Panc1 (cell line): ENCODE data around the gene WNT3. TPM values are rescaled to one million over a fixed set of nuclear protein-coding genes. Genes with fewer than 3 reads are reported as not detected.

Experiments
- ATAC-seq: fragments of 200-7000 bp; cut with Tn5 transposase; 2 replicates; pipeline ENCODE4 v1.9.1; 2020; ENCODE audit warnings: mild to moderate bottlenecking, moderate library complexity
- BruUV-seq: library from RNA; stranded (reverse); fragments of 400-500 nt; replicated peaks from 2 replicates; lab custom pipeline; 2021; lab: Mats Ljungman, UMichigan
- CTCF ChIA-PET: fragments of 300-600 bp; sonication (Branson Sonifier 250); formaldehyde crosslinking; loops from one replicate; lab custom pipeline; 2022; ENCODE audit warnings: antibody characterized with exemption; lab: Charles Lee
- POLR2A ChIA-PET: fragments of 300-600 bp; sonication (Branson Sonifier 250); formaldehyde crosslinking; loops from one replicate; lab custom pipeline; 2022; ENCODE audit warnings: antibody characterized with exemption; lab: Charles Lee
- DNase-seq: peaks from one replicate; pipeline ENCODE4 v3.0.0-alpha.2; 2010; ENCODE audit warnings: low read depth, low spot score
- H3K27ac ChIP-seq: 2 replicates; pipeline ENCODE4 v1.5.1; 2011; ENCODE audit warnings: mild to moderate bottlenecking, low read length, inconsistent platforms
- H3K27me3 ChIP-seq: fragments of 200-500 bp; sonication (Bioruptor generic); 2 replicates; pipeline ENCODE4 v1.6.0; 2014; ENCODE audit warnings: low read length, inconsistent platforms; ENCODE audit not compliant: control insufficient read depth, insufficient read depth
- H3K36me3 ChIP-seq: fragments of 200-500 bp; sonication (Bioruptor generic); 2 replicates; pipeline ENCODE4 v1.5.1; 2014; ENCODE audit warnings: inconsistent platforms, mild to moderate bottlenecking, low read length, moderate library complexity; ENCODE audit not compliant: control insufficient read depth, insufficient read depth
- H3K4me1 ChIP-seq: 2 replicates; pipeline ENCODE4 v1.5.1; 2011; ENCODE audit warnings: inconsistent platforms, mild to moderate bottlenecking, low read length, moderate library complexity; ENCODE audit not compliant: control insufficient read depth, insufficient read depth
- H3K4me3 ChIP-seq, 2 experiments: 2 replicates each; pipeline ENCODE4 v1.5.1; 2011 to 2012; ENCODE audit warnings: low read depth in 2 of 2, low read length in 2 of 2, mild to moderate bottlenecking in 2 of 2, inconsistent platforms in 1 of 2, moderate library complexity in 1 of 2
- H3K9me3 ChIP-seq: fragments of 200-500 bp; sonication (Bioruptor generic); 2 replicates; pipeline ENCODE4 v1.5.1; 2014; ENCODE audit warnings: low read depth, mild to moderate bottlenecking, inconsistent platforms, low read length, moderate library complexity; ENCODE audit not compliant: control insufficient read depth, insufficient read depth
- POLR2AphosphoS5 ChIP-seq: IDR thresholded peaks from 2 replicates; pipeline ENCODE4 v1.6.1; 2012; ENCODE audit warnings: mild to moderate bottlenecking, low read depth, low read length, moderate library complexity
- SIN3A ChIP-seq: IDR thresholded peaks from 2 replicates; pipeline ENCODE4 v1.6.1; 2012; ENCODE audit warnings: low read depth, mild to moderate bottlenecking, low read length, moderate library complexity, borderline replicate concordance; ENCODE audit not compliant: insufficient read depth
- TCF7L2 ChIP-seq: IDR thresholded peaks from 2 replicates; pipeline ENCODE4 v1.6.1; 2011; ENCODE audit warnings: mild to moderate bottlenecking, low read depth, low read length, inconsistent platforms
- in situ Hi-C: cut with HindIII; loops from 2 replicates; pipeline ENCODE4 v1.10.0; 2016; ENCODE audit warnings: low sequenced_read_pairs, low pct_unique_long_range_greater_than_20kb
- intact Hi-C: fragments of 100-400 bp; cut with micrococcal nuclease; formaldehyde crosslinking; loops from one replicate; pipeline ENCODE4 v1.10.0; 2022; ENCODE audit not compliant: unreplicated experiment
- total RNA-seq: library from RNA; stranded (reverse); gene quantifications from one replicate; pipeline ENCODE4 v1.2.1, GENCODE V29; 2021; ENCODE audit not compliant: unreplicated experiment
- TF ChIP-seq, protein P1 (sequence below), 2 experiments: IDR thresholded peaks; 2 replicates each; pipeline ENCODE4 v1.6.1; 2011 to 2012; ENCODE audit warnings: low read depth in 2 of 2, control low read depth in 1 of 2, low read length in 1 of 2, mild to moderate bottlenecking in 1 of 2, moderate library complexity in 1 of 2; ENCODE audit not compliant: insufficient read depth in 1 of 2
- TF ChIP-seq, protein P2 (sequence below): fragments of 450-650 bp; IDR thresholded peaks from 2 replicates; pipeline ENCODE4 v1.5.1; 2017; ENCODE audit warnings: mild to moderate bottlenecking

Gene WNT3
- total RNA-seq, 1 experiment from 2014 or later: 3.4 TPM

DNA sequence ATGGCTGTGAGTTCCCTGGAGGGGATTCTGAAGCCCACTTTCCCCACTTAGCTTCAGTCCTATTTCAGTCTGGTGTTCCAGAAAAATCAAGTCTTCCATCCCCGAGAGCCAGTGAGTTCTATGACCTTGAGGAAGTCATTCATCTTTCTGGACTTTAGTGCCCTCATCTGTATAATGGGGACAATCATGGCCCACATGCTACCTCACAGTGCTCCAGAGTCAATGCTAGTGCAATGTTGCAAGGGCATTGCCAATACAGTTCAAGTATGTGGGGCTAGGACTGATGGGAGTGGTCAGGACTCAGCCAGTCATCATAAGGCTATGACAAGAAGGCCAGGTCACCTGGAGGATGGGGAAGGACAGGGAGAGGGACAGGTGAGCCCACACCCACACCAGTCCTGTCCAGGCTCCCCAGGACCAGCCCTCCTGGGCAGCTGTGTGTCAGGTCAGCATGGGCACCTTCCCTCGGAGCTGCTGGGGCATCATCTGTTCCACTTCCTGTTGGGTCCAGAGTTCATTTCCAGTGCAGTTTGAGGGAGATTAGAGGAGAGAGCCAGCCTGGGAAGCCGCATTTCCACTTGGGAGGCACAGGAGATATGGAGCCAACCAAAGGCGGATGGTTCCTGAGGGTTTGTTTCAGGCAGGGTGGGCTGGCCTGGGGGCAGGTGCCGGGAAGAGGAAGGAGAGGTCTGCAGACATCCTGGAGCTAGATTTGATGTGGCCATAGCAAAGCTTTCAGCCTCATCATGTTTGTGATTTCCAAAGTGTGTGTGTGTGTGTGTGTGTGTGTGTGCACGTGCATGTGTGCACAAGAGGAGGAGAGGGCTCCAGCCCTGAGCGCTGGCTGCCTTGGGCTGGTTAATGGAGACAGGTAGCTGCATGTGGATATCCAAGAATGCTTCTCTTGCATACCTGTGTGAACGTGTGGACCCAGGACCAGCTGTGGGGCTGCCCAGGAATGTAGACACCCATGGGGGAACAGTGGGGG is 29.0 kb upstream of the WNT3 start:
- BruUV-seq: no TSS peak

DNA sequence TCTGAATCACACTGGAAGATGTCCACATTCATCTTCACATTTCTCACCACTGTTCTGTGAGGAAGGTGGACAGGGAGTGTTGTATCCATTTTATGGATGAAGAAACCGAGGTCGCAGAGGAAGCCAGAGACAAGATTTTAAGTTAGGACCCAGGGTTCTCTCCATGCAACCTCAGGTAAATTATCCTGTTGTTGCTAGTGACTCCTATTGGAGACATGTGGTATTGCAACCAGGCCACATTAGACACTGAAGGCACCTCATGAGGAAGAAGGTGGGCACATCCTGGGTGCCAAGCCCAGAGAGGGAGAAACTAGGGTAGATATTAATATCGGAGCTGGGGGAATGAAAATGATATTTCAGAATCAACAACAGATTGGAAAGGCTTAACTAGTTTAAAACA is 24.3 kb upstream of the WNT3 start:
- Histone ChIP-seq H3K9me3 (no peaks in the 10 kb centered on the region), H3K27ac (no peak overlapping the region), H3K27me3 (peaks cover 3% of the 10 kb centered on the region; the same call in 1 of the 2 replicates), H3K4me1 (no peaks in the 10 kb centered on the region), H3K4me3 (no peak overlapping the region), H3K36me3 (no peaks in the 10 kb centered on the region)
- intact Hi-C loops: loop anchor here (10.0 kb wide), 1 partner anchor 82 kb away; the partner anchor contains the start of gene GOSR2
- no peak for DNase-seq
- ATAC-seq: no peak
- in situ Hi-C loops: no loop called here
- TF ChIP-seq, protein P1, sequence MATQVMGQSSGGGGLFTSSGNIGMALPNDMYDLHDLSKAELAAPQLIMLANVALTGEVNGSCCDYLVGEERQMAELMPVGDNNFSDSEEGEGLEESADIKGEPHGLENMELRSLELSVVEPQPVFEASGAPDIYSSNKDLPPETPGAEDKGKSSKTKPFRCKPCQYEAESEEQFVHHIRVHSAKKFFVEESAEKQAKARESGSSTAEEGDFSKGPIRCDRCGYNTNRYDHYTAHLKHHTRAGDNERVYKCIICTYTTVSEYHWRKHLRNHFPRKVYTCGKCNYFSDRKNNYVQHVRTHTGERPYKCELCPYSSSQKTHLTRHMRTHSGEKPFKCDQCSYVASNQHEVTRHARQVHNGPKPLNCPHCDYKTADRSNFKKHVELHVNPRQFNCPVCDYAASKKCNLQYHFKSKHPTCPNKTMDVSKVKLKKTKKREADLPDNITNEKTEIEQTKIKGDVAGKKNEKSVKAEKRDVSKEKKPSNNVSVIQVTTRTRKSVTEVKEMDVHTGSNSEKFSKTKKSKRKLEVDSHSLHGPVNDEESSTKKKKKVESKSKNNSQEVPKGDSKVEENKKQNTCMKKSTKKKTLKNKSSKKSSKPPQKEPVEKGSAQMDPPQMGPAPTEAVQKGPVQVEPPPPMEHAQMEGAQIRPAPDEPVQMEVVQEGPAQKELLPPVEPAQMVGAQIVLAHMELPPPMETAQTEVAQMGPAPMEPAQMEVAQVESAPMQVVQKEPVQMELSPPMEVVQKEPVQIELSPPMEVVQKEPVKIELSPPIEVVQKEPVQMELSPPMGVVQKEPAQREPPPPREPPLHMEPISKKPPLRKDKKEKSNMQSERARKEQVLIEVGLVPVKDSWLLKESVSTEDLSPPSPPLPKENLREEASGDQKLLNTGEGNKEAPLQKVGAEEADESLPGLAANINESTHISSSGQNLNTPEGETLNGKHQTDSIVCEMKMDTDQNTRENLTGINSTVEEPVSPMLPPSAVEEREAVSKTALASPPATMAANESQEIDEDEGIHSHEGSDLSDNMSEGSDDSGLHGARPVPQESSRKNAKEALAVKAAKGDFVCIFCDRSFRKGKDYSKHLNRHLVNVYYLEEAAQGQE (IDR thresholded peaks at IDR 0.05; ENCODE audit: insufficient read depth in 1 of 2, low read depth in 2 of 2, low read length in 1 of 2): no peak
- TF ChIP-seq TCF7L2: no peak
- TF ChIP-seq, protein P2, sequence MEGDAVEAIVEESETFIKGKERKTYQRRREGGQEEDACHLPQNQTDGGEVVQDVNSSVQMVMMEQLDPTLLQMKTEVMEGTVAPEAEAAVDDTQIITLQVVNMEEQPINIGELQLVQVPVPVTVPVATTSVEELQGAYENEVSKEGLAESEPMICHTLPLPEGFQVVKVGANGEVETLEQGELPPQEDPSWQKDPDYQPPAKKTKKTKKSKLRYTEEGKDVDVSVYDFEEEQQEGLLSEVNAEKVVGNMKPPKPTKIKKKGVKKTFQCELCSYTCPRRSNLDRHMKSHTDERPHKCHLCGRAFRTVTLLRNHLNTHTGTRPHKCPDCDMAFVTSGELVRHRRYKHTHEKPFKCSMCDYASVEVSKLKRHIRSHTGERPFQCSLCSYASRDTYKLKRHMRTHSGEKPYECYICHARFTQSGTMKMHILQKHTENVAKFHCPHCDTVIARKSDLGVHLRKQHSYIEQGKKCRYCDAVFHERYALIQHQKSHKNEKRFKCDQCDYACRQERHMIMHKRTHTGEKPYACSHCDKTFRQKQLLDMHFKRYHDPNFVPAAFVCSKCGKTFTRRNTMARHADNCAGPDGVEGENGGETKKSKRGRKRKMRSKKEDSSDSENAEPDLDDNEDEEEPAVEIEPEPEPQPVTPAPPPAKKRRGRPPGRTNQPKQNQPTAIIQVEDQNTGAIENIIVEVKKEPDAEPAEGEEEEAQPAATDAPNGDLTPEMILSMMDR: peak; percentile 68
- POLR2A ChIA-PET: no interaction called here
- CTCF ChIA-PET: interaction anchor here (0.6 to 0.9 kb wide), 2 partner anchors 20 to 32 kb away, joined by 3 to 5 read pairs; no protein-coding TSS in a partner anchor
- BruUV-seq: no TSS peak

More for the DNA sequence above, 29.0 kb upstream of the WNT3 start:
- Histone ChIP-seq H3K27me3 (peaks cover 2% of the 10 kb centered on the region), H3K36me3 (no peaks in the 10 kb centered on the region), H3K27ac (no peak overlapping the region), H3K4me1 (no peaks in the 10 kb centered on the region), H3K9me3 (no peaks in the 10 kb centered on the region), H3K4me3 (no peak overlapping the region)
- DNase-seq: no peak
- CTCF ChIA-PET: no interaction called here
- POLR2A ChIA-PET: interaction anchor here (0.6 kb wide), 1 partner anchor 63 kb away, joined by 4 read pairs; no protein-coding TSS in a partner anchor
- ATAC-seq: no peak
- no peak for TF ChIP-seq POLR2AphosphoS5
- no peak for TF ChIP-seq TCF7L2
- TF ChIP-seq SIN3A: no peak
- TF ChIP-seq, protein P1 (IDR thresholded peaks at IDR 0.05; ENCODE audit: insufficient read depth in 1 of 2, low read depth in 2 of 2, low read length in 1 of 2): no peak
- TF ChIP-seq, protein P2: no peak
- intact Hi-C loops: loop anchor here (10.0 kb wide), 1 partner anchor 77 kb away; the partner anchor contains the start of gene GOSR2
- in situ Hi-C loops: no loop called here
